Keratinocyte (primary cell): ENCODE measurements around the gene PTPN4. TPM values are rescaled to one million over a fixed set of nuclear protein-coding genes. Genes with fewer than 3 reads are reported as not detected.
A peak's percentile ranks its signal among the peaks of the same experiment; 100 is the strongest.

Experiments
- DNase-seq: peaks from one replicate; pipeline ENCODE4 v3.0.0-alpha.2; 2011; ENCODE audit warnings: low read depth, missing footprints, low spot score
- FAIRE-seq: peaks from 2 replicates; lab custom pipeline; 2011; peaks lifted over from hg19 to GRCh38; lab: Jason Lieb, UNC
- H2AFZ ChIP-seq: 2 replicates; pipeline ENCODE4 v1.6.0; 2012; ENCODE audit warnings: low read length, control low read depth, inconsistent platforms; ENCODE audit not compliant: control insufficient read depth
- H3K27ac ChIP-seq: 2 replicates; pipeline ENCODE4 v1.5.1; 2011; ENCODE audit warnings: low read length; ENCODE audit not compliant: control insufficient read depth, insufficient read depth
- H3K27me3 ChIP-seq: 3 replicates; pipeline ENCODE4 v1.6.0; 2011; ENCODE audit warnings: low read length; ENCODE audit not compliant: control insufficient read depth, insufficient read depth; ENCODE audit errors: extremely low read depth
- H3K36me3 ChIP-seq, 2 experiments: 2 replicates in 1 of 2; 3 replicates in 1 of 2; pipeline ENCODE4 v1.5.1; 2011; ENCODE audit warnings: low read length in 2 of 2, mild to moderate bottlenecking in 1 of 2; ENCODE audit not compliant: control insufficient read depth in 2 of 2, insufficient read depth in 2 of 2; ENCODE audit errors: extremely low read depth in 1 of 2
- H3K4me1 ChIP-seq: 3 replicates; pipeline ENCODE4 v1.5.1; 2011; ENCODE audit warnings: low read length; ENCODE audit not compliant: control insufficient read depth, insufficient read depth; ENCODE audit errors: extremely low read depth
- H3K4me2 ChIP-seq: 3 replicates; pipeline ENCODE4 v1.6.0; 2011; ENCODE audit warnings: low read depth, low read length; ENCODE audit not compliant: control insufficient read depth, insufficient read depth; ENCODE audit errors: extremely low read depth
- H3K4me3 ChIP-seq, 3 experiments: fragments of 200-600 bp in 1 of 3; sonication (generic) in 1 of 3; 2 replicates in 2 of 3; 3 replicates in 1 of 3; pipeline ENCODE4 v1.5.1; 2011 to 2016; ENCODE audit warnings: low read length in 3 of 3, mild to moderate bottlenecking in 3 of 3, control low read depth in 2 of 3, inconsistent platforms in 1 of 3, low read depth in 1 of 3, mixed read lengths in 1 of 3, mixed run types in 1 of 3, moderate library complexity in 1 of 3; ENCODE audit not compliant: control insufficient read depth in 2 of 3, insufficient read depth in 2 of 3; ENCODE audit errors: extremely low read depth in 1 of 3
- H3K79me2 ChIP-seq: 2 replicates; pipeline ENCODE4 v1.6.0; 2012; ENCODE audit warnings: low read length; ENCODE audit not compliant: control insufficient read depth, insufficient read depth
- H3K9ac ChIP-seq: 3 replicates; pipeline ENCODE4 v1.6.0; 2011; ENCODE audit warnings: low read length; ENCODE audit not compliant: control insufficient read depth, insufficient read depth; ENCODE audit errors: extremely low read depth
- H3K9me1 ChIP-seq: 3 replicates; pipeline ENCODE4 v1.6.0; 2011; ENCODE audit warnings: low read length; ENCODE audit not compliant: control insufficient read depth, insufficient read depth; ENCODE audit errors: extremely low read depth
- H3K9me3 ChIP-seq: 2 replicates; pipeline ENCODE4 v1.5.1; 2012; ENCODE audit warnings: low read depth, low read length; ENCODE audit not compliant: control insufficient read depth
- H4K20me1 ChIP-seq: 3 replicates; pipeline ENCODE4 v1.6.0; 2011; ENCODE audit warnings: low read length; ENCODE audit not compliant: control insufficient read depth, insufficient read depth; ENCODE audit errors: extremely low read depth
- CTCF ChIP-seq, 3 experiments: IDR thresholded peaks in 1 of 3; conservative IDR thresholded peaks in 1 of 3; optimal IDR thresholded peaks in 1 of 3; 2 replicates in 2 of 3; 3 replicates in 1 of 3; pipeline versions ENCODE3 to v1.5.1; 2011; ENCODE audit warnings: low read length in 3 of 3, mild to moderate bottlenecking in 3 of 3, moderate library complexity in 2 of 3, control low read depth in 1 of 3, inconsistent platforms in 1 of 3; ENCODE audit not compliant: insufficient read depth in 2 of 3; ENCODE audit errors: extremely low read depth in 1 of 3
- EZH2 ChIP-seq: IDR thresholded peaks from one replicate; pipeline ENCODE4 v1.6.1; 2012; ENCODE audit warnings: inconsistent platforms, mild to moderate bottlenecking, low read length, moderate library complexity
- dilution Hi-C: fragments of 300-500 bp; cut with MboI; formaldehyde crosslinking; loops from one replicate; pipeline ENCODE4 v1.7.0; 2020; ENCODE audit warnings: low sequenced_read_pairs; ENCODE audit not compliant: extremely low pct_ligation_motif_present
- polyA plus RNA-seq, 5 experiments: library from polyadenylated mRNA; depleted of rRNA in 3 of 5; stranded (reverse) in 3 of 5; stranded (forward) in 1 of 5; unstranded in 1 of 5; fragments of >200 nt; gene quantifications; 1 replicate in 1 of 5; 2 replicates in 3 of 5; 3 replicates in 1 of 5; pipeline versions ENCODE4 v1.2.1 to v1.2.3, GENCODE V29; 2011 to 2012; ENCODE audit warnings: missing spikeins in 2 of 5, low read depth in 1 of 5, low replicate concordance in 1 of 5

Gene PTPN4
- polyA plus RNA-seq, 1 donor (not counting 4 experiments of a cell fraction or from before 2014, with no cell fraction given), result 20.6 TPM

- Histone ChIP-seq H4K20me1 (no peaks in the 10 kb centered on the region), H2AFZ (peak overlapping the region; percentile 56), H3K9ac (no peak overlapping the region), H3K27ac (peak overlapping the region; percentile 12), H3K4me2 (peak overlapping the region; percentile 84), H3K79me2 (peaks cover 3% of the 10 kb centered on the region), H3K4me3 (peak overlapping the region in 1 of 3 experiments; percentile 41), H3K4me1 (peaks cover 19% of the 10 kb centered on the region), H3K36me3 (no peaks in the 10 kb centered on the region), H3K27me3 (no peaks in the 10 kb centered on the region), H3K9me3 (no peaks in the 10 kb centered on the region), H3K9me1 (no peaks in the 10 kb centered on the region)
- DNase-seq (no peak), FAIRE-seq (no peak)
- TF ChIP-seq CTCF (optimal IDR thresholded peaks at IDR 0.05 in 1 of 3, IDR thresholded peaks at IDR 0.05 in 1 of 3, conservative IDR thresholded peaks at IDR 0.05 in 1 of 3; ENCODE audit: extremely low read depth in 1 of 3, insufficient read depth in 2 of 3, low read length in 3 of 3) (no peak), EZH2 (no peak)
- dilution Hi-C loops, result no loop called here
Observed at GRCh38 chr2:119837759-119838158, 78.0 kb downstream of the PTPN4 start.

DNA sequence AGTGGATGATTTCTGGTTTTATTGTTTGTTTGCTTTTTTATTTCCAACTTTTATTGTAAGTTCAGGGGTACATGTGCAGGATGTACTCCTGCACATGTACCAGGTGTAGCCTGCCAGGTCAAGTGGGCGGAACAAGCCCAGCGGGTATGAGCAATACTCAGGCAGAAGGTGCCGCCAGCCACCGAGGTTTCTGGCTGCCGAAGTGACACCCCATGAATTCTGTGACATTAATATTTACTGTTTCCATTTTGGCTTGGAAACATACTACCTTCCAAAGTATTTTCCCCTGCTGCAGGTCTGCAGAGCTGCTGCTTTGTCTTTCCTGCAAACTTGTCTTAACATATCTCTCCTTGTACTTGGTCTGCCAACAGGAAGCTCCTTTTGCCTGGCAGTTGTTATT lies 78.5 kb downstream of the PTPN4 start:
- TF ChIP-seq EZH2, result no peak
- peak in 1 of 3 experiments; percentile 31 for TF ChIP-seq CTCF (optimal IDR thresholded peaks at IDR 0.05 in 1 of 3, IDR thresholded peaks at IDR 0.05 in 1 of 3, conservative IDR thresholded peaks at IDR 0.05 in 1 of 3; ENCODE audit: extremely low read depth in 1 of 3, insufficient read depth in 2 of 3, low read length in 3 of 3)
- dilution Hi-C loops, result no loop called here
- H3K27me3 ChIP-seq, result no peaks in the 10 kb centered on the region
- H3K4me2 ChIP-seq, result peak overlapping the region; percentile 84
- no peaks in the 10 kb centered on the region for H3K9me3 ChIP-seq
- H3K36me3 ChIP-seq, result no peaks in the 10 kb centered on the region
- no peaks in the 10 kb centered on the region for H4K20me1 ChIP-seq
- peaks cover 19% of the 10 kb centered on the region for H3K4me1 ChIP-seq
- H3K79me2 ChIP-seq, result peaks cover 3% of the 10 kb centered on the region
- H3K9ac ChIP-seq, result no peak overlapping the region
- no peaks in the 10 kb centered on the region for H3K9me1 ChIP-seq
- H3K4me3 ChIP-seq, result peak overlapping the region in 2 of 3 experiments; percentile 38 to 41
- H3K27ac ChIP-seq, result peak overlapping the region; percentile 49
- no peak for DNase-seq
- FAIRE-seq, result peak; percentile 78
- peak overlapping the region; percentile 65 for H2AFZ ChIP-seq
